Stimulated activated naive CD8-positive, alpha-beta T cell treated with anti-CD3 and anti-CD28 coated beads, Interleukin-15, amount 100 ng/mL, for 72 hours (primary cell): ENCODE results near the gene AMIGO3.

ENCODE experiments used
- ATAC-seq: fragments of 150-1000 bp; cut with Tn5 transposase; 2 replicates; pipeline ENCODE4 v1.10.0; 2021; ENCODE audit warnings: mild to moderate bottlenecking, moderate library complexity
- DNase-seq, 2 donors: peaks; one replicate each; pipeline ENCODE4 v3.0.0; 2021 to 2022
- H3K27ac Mint-ChIP-seq, 2 donors: one replicate each; pipeline ENCODE4 v1.8.0; 2022; ENCODE audit warnings: mild to moderate bottlenecking in 2 of 2, mixed read lengths in 2 of 2, moderate library complexity in 2 of 2
- H3K27me3 Mint-ChIP-seq: one replicate; pipeline ENCODE4 v1.8.0; 2022; ENCODE audit warnings: mixed read lengths
- H3K4me1 Mint-ChIP-seq: one replicate; pipeline ENCODE4 v1.8.0; 2022; ENCODE audit warnings: mild to moderate bottlenecking, mixed read lengths
- H3K4me3 Mint-ChIP-seq, 2 donors: one replicate each; pipeline ENCODE4 v1.8.0; 2022; ENCODE audit warnings: mild to moderate bottlenecking in 2 of 2, mixed read lengths in 2 of 2, moderate library complexity in 1 of 2
- H3K9me3 Mint-ChIP-seq, 2 donors: one replicate each; pipeline ENCODE4 v1.8.0; 2022; ENCODE audit warnings: mixed read lengths in 2 of 2

Gene AMIGO3

GRCh38 chr3:49717959-49718857, 1.3 kb downstream of the AMIGO3 start:
- Mint-ChIP-seq H3K4me3 (peak overlapping the region; percentile 76 to 88), H3K4me1 (peaks cover 52% of the 10 kb centered on the region), H3K9me3 (no peaks in the 10 kb centered on the region), H3K27ac (peak overlapping the region in 1 of 2 donors; percentile 91), H3K27me3 (no peaks in the 10 kb centered on the region)
- DNase-seq (no peak), ATAC-seq (no peak)

- no peak for DNase-seq
- ATAC-seq, result no peak
- Mint-ChIP-seq H3K9me3 (no peaks in the 10 kb centered on the region), H3K27ac (peak overlapping the region in 1 of 2 donors; percentile 95), H3K4me3 (no peak overlapping the region), H3K27me3 (no peaks in the 10 kb centered on the region), H3K4me1 (peaks cover 52% of the 10 kb centered on the region)
Observed at GRCh38 chr3:49717211-49717958, 2.1 kb downstream of the AMIGO3 start.

GRCh38 chr3:49716691-49717210, 2.7 kb downstream of the AMIGO3 start:
- Mint-ChIP-seq H3K9me3 (no peaks in the 10 kb centered on the region), H3K4me3 (no peak overlapping the region), H3K4me1 (peaks cover 52% of the 10 kb centered on the region), H3K27ac (no peak overlapping the region), H3K27me3 (no peaks in the 10 kb centered on the region)
- no peak for DNase-seq
- ATAC-seq, result no peak

- Mint-ChIP-seq H3K27me3 (no peaks in the 10 kb centered on the region), H3K4me3 (no peak overlapping the region), H3K9me3 (no peaks in the 10 kb centered on the region), H3K27ac (no peak overlapping the region), H3K4me1 (peaks cover 53% of the 10 kb centered on the region)
- ATAC-seq, result no peak
- DNase-seq, result no peak
Observed at GRCh38 chr3:49716169-49716568, 3.3 kb downstream of the AMIGO3 start.

- peak overlapping the region in 1 of 2 donors; percentile 56 for H3K27ac Mint-ChIP-seq
- H3K9me3 Mint-ChIP-seq, result no peaks in the 10 kb centered on the region
- H3K27me3 Mint-ChIP-seq, result no peaks in the 10 kb centered on the region
- ATAC-seq (no peak), DNase-seq (no peak)
- no peak overlapping the region for H3K4me3 Mint-ChIP-seq
- H3K4me1 Mint-ChIP-seq, result peaks cover 48% of the 10 kb centered on the region
Observed at GRCh38 chr3:49715611-49716121, 3.8 kb downstream of the AMIGO3 start.

GRCh38 chr3:49714728-49715550, 4.5 kb downstream of the AMIGO3 start:
- no peak for ATAC-seq
- no peak for DNase-seq
- no peak overlapping the region for H3K4me3 Mint-ChIP-seq
- H3K4me1 Mint-ChIP-seq, result peaks cover 40% of the 10 kb centered on the region
- no peaks in the 10 kb centered on the region for H3K27me3 Mint-ChIP-seq
- peak overlapping the region in 1 of 2 donors; percentile 75 for H3K27ac Mint-ChIP-seq
- H3K9me3 Mint-ChIP-seq, result no peaks in the 10 kb centered on the region

- peaks cover 26% of the 10 kb centered on the region for H3K4me1 Mint-ChIP-seq
- H3K9me3 Mint-ChIP-seq, result no peaks in the 10 kb centered on the region
- H3K4me3 Mint-ChIP-seq, result no peak overlapping the region
- H3K27me3 Mint-ChIP-seq, result no peaks in the 10 kb centered on the region
- H3K27ac Mint-ChIP-seq, result peak overlapping the region in 1 of 2 donors; percentile 48
- DNase-seq (no peak), ATAC-seq (no peak)
Observed at GRCh38 chr3:49713336-49714105, 6.0 kb downstream of the AMIGO3 start.

- DNase-seq, result no peak
- Mint-ChIP-seq H3K9me3 (no peaks in the 10 kb centered on the region), H3K4me3 (no peak overlapping the region), H3K4me1 (peaks cover 23% of the 10 kb centered on the region), H3K27me3 (no peaks in the 10 kb centered on the region), H3K27ac (no peak overlapping the region)
- no peak for ATAC-seq
Observed at GRCh38 chr3:49712631-49713317, 6.7 kb downstream of the AMIGO3 start.

GRCh38 chr3:49712166-49712565, 7.3 kb downstream of the AMIGO3 start:
- H3K27ac Mint-ChIP-seq, result no peak overlapping the region
- DNase-seq (no peak), ATAC-seq (no peak)
- H3K27me3 Mint-ChIP-seq, result no peaks in the 10 kb centered on the region
- no peak overlapping the region for H3K4me3 Mint-ChIP-seq
- H3K4me1 Mint-ChIP-seq, result peaks cover 23% of the 10 kb centered on the region
- H3K9me3 Mint-ChIP-seq, result no peaks in the 10 kb centered on the region

- ATAC-seq, result no peak
- Mint-ChIP-seq H3K27me3 (no peaks in the 10 kb centered on the region), H3K27ac (peak overlapping the region in 1 of 2 donors; percentile 59), H3K9me3 (no peaks in the 10 kb centered on the region), H3K4me1 (peaks cover 23% of the 10 kb centered on the region), H3K4me3 (no peak overlapping the region)
- DNase-seq, result no peak
Observed at GRCh38 chr3:49711489-49711888, 8.0 kb downstream of the AMIGO3 start.

GRCh38 chr3:49709852-49710251, 9.6 kb downstream of the AMIGO3 start:
- no peak for ATAC-seq
- no peaks in the 10 kb centered on the region for H3K27me3 Mint-ChIP-seq
- DNase-seq, result no peak
- H3K4me3 Mint-ChIP-seq, result no peak overlapping the region
- no peak overlapping the region for H3K27ac Mint-ChIP-seq
- H3K9me3 Mint-ChIP-seq, result no peaks in the 10 kb centered on the region
- peaks cover 23% of the 10 kb centered on the region for H3K4me1 Mint-ChIP-seq

- Mint-ChIP-seq H3K4me3 (no peak overlapping the region), H3K27ac (peak overlapping the region in 1 of 2 donors; percentile 7), H3K27me3 (no peaks in the 10 kb centered on the region), H3K4me1 (peaks cover 17% of the 10 kb centered on the region), H3K9me3 (no peaks in the 10 kb centered on the region)
- no peak for DNase-seq
- no peak for ATAC-seq
Observed at GRCh38 chr3:49707113-49707480, 12.4 kb downstream of the AMIGO3 start.

- ATAC-seq, result no peak
- H3K9me3 Mint-ChIP-seq, result no peaks in the 10 kb centered on the region
Observed at GRCh38 chr3:49706456-49707112, 12.9 kb downstream of the AMIGO3 start.

More at GRCh38 chr3:49706456-49707112, 12.9 kb downstream of the AMIGO3 start:
- H3K27me3 Mint-ChIP-seq, result no peaks in the 10 kb centered on the region
- H3K27ac Mint-ChIP-seq, result no peak overlapping the region
- no peak for DNase-seq
- peaks cover 12% of the 10 kb centered on the region for H3K4me1 Mint-ChIP-seq
- H3K4me3 Mint-ChIP-seq, result no peak overlapping the region
